GM18870 (cell line): ENCODE measurements around the gene COMT.

Experiments used
- ATAC-seq: cut with Tn5 transposase; IDR thresholded peaks from one replicate; pipeline ENCODE4 v1.9.1; 2021; ENCODE audit warnings: moderate library complexity; ENCODE audit not compliant: unreplicated experiment

COMT gene

DNA sequence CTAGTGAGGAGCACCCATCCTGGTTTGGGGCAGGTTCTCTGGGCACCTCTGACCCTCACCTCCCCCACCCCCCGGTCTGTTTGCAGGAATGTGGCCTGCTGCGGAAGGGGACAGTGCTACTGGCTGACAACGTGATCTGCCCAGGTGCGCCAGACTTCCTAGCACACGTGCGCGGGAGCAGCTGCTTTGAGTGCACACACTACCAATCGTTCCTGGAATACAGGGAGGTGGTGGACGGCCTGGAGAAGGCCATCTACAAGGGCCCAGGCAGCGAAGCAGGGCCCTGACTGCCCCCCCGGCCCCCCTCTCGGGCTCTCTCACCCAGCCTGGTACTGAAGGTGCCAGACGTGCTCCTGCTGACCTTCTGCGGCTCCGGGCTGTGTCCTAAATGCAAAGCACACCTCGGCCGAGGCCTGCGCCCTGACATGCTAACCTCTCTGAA, 26.9 kb downstream of the COMT start:
- ATAC-seq, result no peak

DNA sequence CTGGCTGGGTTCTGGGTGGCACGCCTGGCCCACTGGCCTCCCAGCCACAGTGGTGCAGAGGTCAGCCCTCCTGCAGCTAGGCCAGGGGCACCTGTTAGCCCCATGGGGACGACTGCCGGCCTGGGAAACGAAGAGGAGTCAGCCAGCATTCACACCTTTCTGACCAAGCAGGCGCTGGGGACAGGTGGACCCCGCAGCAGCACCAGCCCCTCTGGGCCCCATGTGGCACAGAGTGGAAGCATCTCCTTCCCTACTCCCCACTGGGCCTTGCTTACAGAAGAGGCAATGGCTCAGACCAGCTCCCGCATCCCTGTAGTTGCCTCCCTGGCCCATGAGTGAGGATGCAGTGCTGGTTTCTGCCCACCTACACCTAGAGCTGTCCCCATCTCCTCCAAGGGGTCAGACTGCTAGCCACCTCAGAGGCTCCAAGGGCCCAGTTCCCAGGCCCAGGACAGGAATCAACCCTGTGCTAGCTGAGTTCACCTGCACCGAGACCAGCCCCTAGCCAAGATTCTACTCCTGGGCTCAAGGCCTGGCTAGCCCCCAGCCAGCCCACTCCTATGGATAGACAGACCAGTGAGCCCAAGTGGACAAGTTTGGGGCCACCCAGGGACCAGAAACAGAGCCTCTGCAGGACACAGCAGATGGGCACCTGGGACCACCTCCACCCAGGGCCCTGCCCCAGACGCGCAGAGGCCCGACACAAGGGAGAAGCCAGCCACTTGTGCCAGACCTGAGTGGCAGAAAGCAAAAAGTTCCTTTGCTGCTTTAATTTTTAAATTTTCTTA, 27.8 kb downstream of the COMT start:
- no peak for ATAC-seq

DNA sequence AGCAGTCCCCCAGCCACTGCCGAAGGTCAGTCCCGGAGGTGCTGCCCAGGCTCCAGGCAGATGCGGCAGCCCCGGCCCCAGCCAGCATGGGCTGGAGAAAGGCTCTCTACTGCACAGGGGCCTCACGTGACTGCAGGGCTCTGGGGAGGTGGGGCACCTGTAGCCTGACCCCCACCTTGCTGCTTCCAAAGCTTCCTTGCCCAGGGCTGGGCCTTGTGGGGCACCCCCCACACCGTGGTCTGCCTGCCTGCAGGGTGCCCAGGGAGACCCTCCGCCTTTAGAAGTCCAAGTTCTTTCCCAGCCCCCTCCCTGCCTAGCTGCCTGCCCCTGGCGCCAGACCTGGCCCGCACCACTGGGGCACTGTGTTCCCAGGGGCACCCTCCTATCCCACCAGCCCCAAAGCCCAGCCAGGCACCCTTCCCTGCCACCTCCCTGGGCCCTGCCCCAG, 28.5 kb downstream of the COMT start:
- no peak for ATAC-seq

DNA sequence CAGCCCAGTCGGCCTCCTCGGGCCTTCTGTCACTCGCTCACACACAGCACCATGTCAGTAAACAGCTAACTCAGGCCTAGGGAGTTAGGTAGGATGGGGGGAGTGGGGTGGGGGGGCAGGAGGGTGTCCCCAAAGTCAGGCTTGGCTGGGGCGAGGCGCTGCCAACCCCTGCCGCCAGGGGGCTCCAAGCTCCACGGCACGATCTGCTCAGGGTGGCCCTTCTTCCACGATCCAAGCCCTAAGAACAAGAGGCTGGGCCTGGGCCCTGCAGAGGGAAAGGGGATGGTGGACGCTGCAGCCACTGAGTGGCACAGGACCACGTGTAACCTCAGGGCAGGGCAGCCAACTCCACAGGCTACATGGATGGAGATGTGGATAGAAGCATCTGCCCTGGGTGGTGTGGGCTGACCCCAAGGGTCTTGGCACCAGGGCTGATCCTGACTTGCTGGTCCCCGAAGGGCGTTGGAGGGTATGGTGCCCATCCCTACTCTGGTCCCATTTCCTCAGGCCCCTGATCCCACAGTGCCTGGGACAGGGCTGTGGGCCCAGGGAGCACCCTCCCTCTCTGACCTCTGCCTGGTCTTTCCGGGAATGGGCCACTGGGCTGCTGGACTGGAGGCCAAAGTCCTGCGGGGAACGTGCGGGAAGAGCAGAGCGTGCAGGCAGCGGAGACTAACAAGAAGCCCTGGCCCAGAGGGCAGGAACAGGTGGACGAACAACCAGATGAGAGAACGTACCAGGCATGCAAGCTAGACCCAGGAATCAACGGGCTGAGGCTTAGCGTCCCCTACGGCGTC, 29.1 kb downstream of the COMT start:
- no peak for ATAC-seq

DNA sequence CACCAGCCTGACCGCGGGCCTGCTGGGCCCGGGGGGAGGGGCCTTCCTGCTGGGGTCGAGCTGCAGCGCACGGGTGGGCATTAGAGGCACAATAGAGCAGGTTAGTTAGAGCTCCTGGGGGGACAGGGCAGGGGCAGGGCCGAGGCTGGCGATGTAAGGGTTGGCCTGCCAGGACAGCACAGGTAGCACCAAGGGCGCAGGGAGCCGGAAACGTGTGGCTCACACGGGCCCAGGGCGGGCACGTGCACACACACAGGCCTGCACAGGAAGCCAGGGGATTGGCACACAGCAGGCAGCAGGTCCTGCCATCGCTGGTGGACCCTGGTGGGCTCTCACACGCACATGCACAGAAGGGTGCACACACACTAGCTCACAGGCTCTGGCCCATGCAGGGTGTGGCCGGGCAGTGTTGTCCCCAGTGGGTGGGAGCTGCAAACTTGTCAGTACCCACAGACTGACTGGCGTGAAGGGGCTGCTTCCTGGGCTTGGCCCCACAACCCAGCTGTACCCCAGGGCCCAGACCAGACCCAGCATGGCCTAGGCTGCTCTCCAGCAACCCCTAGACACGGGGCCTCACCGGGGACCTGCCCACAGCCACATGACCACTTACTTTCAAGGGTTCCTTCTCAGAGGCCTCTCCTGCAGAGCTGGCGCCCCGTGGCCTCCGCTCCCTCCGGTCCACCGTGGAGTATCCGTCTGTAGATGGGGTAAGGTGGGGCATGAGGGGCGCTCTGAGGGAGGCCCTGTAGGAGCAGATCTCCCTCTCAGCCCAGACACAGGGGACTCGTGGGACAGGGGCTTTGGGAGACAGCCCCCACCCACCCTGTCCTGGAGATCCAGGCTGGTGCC, 29.9 kb downstream of the COMT start:
- no peak for ATAC-seq

DNA sequence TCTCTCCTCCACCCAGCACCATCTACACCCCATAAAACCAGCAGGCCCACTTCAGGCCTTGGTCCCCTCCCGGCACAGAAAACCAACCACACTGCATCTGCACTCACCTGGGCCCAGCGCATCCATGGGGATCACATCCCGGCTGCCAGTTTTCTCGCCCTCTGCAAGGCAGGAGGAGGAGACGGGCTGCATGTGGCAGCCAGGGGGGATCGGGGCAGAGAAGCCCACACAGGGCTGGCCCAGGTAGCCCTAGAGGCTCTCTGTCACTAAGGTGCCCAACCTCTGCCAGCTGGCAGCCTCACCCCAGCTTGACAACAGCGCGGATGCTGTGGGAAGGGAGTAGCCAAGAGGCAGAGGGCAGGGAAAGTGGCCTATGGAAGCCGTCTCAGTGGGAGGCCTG, 30.7 kb downstream of the COMT start:
- no peak for ATAC-seq

DNA sequence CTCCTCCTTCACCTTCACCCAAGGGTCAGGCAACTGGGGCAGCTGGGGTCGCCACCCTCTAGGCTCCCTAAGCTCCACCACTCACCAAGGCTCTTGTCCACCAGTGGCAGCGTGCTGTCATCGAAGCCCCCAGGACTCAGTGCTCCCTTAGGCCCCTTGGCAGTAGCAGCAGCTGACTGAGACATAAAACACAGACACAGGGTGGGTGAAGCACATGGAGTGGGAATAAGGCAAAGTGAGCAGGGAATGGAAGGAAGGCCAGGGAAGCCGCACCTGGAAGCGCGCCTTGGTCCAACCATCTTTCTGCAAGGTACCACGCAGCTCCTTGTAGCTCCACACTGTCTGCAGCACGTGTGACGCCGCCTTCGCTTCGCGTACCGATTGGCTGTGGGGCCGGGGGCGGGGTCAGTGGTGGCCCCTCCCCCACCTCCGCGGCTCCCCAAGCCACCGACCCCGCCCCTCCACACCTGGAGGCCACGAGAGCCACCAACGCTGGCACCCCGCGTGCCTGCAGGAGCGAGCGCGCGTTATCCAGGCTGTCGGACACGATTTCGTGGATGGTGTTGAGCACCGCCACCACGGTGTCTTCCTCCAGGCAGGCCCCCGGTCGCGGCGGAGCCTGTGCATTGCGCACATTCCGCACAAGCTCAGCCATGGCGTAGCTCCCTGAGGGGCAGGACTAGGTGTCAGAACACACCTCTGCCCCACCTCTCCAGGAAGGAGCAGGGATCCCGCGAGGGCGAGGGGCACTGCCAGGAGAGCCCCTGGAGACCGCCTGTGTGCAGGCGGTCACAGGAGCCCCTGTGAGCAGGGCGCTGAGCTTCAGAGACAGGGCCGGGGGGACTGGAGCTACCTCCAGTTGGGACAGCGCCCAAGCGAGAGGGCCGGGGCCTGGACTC, 31.3 kb downstream of the COMT start:
- no peak for ATAC-seq

DNA sequence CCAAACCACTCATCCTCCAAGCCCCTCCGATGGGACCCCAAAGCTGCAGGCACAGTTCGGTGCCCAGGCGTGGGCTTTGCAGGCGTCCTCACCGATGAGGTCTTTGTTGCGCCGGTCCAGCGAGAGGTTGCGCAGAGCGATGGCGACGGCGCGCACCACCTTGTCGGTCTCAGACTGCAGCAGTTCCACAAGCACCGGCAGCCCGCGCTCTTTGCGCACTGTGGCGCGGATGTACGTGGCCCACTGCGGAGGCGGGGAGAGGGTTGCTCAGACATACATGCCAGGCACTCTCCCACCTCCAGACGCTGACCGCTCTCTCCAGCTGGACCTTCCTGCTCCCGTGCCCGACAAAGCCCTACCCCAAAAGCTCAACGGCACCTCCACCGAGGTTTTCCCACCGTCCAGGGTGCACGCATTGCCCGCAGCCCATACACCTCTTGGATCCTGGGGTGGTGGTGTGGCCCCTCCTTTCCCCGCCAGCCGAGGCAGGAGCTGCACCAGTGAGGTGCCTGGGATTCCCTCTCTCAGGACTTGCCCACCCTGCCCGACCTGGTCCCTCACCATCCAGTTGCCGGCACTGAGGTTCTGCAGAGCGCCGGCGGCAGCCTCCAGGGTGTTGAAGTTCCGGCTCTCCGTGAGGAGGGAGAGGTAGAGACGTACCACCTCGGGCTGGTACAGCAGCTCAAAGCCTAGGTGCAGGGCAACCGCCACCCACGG, 32.1 kb downstream of the COMT start:
- no peak for ATAC-seq

DNA sequence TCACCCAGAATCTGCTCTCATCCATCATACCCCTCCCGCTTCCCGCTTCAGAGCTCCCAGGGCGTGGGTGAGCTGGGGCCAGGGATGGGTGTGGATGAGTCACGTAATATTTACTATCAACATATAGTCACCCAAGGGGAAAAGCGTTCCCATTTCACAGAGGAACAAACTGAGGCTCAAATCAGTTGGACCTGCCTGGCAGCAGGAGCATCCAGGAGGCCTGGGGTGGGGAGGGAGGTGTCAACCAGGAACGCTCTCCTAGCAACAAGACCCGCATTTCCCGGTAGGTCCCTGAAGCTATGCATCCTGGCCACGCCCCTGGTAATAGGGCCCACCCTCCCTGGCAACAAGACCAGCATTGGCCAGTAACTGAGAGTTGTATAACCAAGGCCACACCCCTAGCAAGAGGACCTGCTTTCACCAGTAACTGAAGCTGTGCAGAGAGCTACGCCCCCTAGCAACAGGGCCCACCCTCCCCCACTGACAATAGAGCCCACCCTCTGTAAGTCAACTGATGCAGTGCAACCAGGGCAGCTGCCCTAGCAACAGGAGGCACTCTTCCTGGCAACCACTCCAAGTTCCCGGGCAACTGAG, 32.8 kb downstream of the COMT start:
- ATAC-seq, result no peak

DNA sequence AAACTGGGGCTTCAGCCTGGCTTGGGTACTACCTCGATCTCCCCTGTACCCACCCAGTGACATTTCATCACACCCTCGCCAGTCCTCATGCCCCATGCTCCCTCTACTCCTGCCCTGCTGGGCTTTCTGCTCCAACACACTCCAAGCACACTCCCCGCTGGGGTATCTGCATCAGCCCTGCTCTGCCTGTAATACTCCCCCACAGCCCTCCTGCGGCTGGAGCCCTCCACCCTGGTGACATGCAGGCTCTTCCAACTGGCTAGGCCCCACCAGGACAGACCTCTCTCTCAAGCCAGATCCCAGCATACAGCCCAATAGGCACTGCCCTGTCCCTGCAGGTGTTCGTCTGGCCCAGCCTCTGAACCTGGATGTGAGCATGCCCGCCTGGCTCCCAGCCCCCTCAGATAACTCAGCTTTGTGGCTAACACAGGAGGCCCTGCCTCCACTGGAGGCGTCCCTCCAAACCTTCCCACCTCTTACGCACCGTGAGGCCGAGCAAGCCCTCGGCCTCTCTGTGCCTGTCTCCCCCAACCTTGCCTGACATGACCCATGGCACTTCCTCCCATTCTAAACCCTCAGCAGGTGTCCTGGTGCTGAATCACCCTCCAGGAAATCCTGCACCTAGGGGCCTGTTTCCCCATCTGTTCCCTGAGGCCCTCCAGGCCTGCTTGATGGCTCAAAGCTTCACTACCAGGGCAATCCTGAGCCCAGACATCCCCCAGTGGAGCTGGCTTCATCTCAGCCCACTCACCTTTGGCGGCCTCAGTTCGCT, 33.5 kb downstream of the COMT start:
- no peak for ATAC-seq

DNA sequence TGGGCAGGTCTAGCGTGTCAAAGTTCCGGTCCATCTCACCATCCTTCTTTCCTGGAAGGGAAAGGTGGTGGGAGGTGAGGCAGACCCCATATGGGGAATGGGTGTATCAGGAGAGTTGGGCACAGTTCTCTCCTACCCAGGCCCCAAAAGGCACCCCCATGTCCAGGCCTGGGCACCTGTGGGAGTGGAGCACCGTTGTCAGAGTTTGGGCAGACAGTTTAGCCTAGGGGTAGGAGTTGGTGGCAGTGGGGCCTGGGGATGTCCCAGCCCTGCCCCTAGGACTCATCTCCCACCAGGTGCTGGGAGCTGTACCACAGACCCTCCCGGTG, 34.1 kb downstream of the COMT start:
- no peak for ATAC-seq

DNA sequence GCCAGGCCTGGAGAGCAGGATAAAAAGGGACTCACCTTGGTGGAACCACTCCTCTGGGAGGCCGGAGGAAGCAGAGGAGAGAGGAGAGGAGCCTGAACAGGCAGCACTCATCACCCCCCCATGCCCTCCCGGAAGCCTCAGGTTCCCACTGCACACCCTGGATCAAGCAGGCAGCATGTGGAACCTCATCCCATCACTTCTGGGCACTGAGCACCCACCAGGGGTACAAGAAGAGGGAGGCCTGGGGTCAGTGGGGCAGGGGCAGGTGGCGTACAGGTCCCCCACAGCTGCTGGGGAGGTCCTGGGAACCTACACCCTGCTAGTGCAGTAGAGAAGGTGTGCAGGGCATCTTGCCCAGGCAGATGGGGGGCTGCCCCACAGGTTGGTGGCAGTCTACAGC, 35.1 kb downstream of the COMT start:
- no peak for ATAC-seq

DNA sequence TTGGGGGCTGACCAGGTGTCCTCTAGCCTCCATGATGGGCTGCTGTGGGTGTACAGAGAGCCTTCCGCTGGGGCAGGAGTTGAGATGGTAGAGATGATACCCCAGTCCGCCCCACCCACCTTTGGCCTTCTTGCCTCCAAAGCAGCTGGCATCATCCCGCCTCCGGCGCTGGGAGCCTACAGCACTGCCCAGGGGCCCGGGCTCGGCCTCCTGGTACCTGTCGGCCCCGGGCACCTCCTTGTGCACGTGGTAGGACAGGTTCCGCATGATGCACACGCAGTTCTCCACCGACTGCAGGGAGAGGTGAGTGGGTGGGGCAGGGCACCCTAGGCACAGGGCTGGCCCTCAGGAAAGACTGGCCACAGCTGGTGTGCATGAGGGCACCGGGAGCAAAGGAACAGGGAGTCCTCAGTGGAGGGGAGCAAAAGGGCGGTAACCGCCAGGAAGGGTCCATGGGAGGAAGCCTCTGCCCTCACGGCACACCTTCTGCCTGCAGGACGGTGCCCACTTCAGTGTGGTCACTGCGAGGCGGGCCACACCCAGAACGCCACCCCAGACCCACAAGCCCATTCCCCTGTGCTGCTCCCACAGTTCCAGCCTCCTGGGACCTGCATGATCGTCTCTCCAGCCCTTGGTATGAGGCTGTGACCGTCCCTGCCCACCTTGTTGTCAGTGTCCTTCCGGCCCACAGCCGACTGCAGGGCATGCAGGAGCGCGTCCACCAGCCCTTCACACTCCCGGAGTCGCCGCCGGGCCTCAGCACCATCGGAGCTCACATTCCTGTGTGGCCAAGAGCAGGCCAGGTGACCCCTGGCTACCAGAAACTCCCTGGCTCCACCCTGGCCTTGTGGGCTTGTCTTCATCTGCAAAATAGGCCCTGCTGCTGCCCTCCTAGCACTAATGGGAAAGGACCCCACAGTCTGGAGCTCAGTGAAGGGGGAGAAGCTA, 36.0 kb downstream of the COMT start:
- no peak for ATAC-seq

DNA sequence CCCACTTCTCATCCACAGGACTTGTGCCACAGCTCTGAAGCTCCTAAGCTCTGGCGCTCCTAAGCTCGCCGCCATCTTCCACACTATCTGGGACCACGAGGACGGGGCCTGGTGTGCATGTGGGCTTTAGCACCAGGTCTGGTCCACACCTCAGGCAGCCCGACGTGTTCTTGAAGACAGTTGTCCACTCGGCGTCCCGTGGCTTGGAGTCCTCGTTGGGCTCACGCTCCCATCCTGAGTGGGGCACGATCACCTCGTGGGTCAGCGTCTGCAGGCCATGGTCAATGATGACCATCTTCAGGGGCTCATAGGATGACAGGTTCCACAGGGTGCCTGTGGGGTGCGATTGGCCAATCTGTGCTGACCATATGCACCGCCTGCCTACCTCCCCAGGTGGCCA, 37.2 kb downstream of the COMT start:
- no peak for ATAC-seq

DNA sequence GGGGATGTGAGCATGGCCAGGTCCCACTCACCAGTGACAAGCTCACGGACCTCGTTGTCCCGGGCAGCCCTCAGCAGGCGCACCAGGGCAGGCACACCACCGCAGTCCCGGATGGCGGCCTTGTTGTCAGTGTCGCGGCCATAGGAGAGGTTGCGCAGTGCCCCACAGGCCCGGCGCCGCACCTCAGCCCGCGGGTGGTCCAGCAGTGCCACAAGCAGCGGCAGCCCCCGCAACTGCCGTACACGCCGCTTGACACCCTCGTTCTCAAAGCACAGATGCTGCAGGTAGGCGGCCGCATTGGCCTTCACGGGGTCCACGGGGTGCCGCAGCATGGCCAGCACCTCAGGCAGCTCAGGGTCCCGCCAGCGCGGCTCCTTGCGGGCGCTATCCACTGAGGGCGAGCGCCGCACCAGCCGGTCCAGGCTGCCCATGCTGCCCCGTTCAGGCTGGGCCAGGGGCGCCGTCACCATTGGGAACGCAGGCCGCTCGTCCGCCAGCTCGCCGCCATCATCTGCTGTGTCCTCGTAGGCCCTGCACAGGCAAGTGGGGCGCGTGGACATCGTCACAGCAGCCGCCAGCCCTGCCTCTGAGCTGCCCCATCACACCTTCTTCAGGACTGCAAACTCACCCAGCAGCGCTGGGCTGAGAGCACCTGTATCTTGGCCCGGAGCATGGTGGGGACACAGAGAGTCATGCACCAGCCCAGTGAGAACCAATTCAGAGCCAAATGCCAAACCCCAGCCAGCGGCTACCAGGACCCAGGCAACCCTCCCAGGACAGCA, 38.3 kb downstream of the COMT start:
- no peak for ATAC-seq

DNA sequence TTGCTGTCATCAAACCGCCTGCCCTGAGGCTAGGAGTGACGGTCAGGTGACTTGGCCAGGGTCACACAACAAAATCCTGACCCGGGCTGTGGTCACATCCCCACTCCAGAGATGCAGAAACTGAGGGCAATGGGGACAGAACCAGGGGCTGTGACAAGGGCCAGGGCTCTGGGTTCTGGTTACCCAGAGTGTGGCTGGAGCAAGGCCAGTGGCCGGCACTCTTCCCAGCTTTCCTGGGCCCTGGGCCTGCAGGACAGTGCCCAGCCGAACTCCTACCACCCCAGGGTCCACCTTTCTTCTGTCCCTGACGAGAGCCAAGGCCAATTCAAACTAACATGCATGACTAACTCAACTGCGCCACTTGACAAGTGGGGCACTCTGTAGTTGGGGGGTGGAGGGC, 39.2 kb downstream of the COMT start:
- no peak for ATAC-seq
